NOMO-1 treated with DMSO at 0.1 percent for 48 hours (cell line): ENCODE measurements around the gene ZSWIM8.
"Not testable (repeated sequence)": the region's sequence is repeated elsewhere in the genome, so short reads cannot be mapped to it uniquely, and the experiment has no call there.

Source experiments
- DNase-seq: peaks from one replicate; lab custom pipeline; 2025; ENCODE audit not compliant: unreplicated experiment; lab: John Stamatoyannopoulos, UW

Gene ZSWIM8

GRCh38 chr10:73795491-73795890, 10.1 kb downstream of the ZSWIM8 start:
- not testable (repeated sequence) for DNase-seq

GRCh38 chr10:73796035-73796434, 10.6 kb downstream of the ZSWIM8 start:
- not testable (repeated sequence) for DNase-seq

GRCh38 chr10:73796766-73797165, 11.4 kb downstream of the ZSWIM8 start:
- no peak for DNase-seq

GRCh38 chr10:73797324-73798025, 12.1 kb downstream of the ZSWIM8 start:
- DNase-seq: no peak

- no peak for DNase-seq
Observed at GRCh38 chr10:73798087-73798486, 12.7 kb downstream of the ZSWIM8 start.

- DNase-seq: no peak
Observed at GRCh38 chr10:73798927-73799560, 13.6 kb downstream of the ZSWIM8 start.

- no peak for DNase-seq
Observed at GRCh38 chr10:73799899-73800559, 14.6 kb downstream of the ZSWIM8 start.

- DNase-seq: no peak
Observed at GRCh38 chr10:73800560-73801252, 15.3 kb downstream of the ZSWIM8 start.

GRCh38 chr10:73801253-73801590, 15.8 kb downstream of the ZSWIM8 start:
- DNase-seq: no peak

- DNase-seq: no peak
Observed at GRCh38 chr10:73802276-73802991, 17.0 kb downstream of the ZSWIM8 start.

- DNase-seq: no peak
Observed at GRCh38 chr10:73803680-73804286, 18.4 kb downstream of the ZSWIM8 start.

GRCh38 chr10:73806176-73806950, 21.0 kb downstream of the ZSWIM8 start:
- no peak for DNase-seq

- DNase-seq: no peak
Observed at GRCh38 chr10:73807471-73807870, 22.1 kb downstream of the ZSWIM8 start.

GRCh38 chr10:73808021-73808815, 22.8 kb downstream of the ZSWIM8 start:
- no peak for DNase-seq

GRCh38 chr10:73809061-73809818, 23.8 kb downstream of the ZSWIM8 start:
- DNase-seq: no peak

GRCh38 chr10:73810358-73810734, 24.9 kb downstream of the ZSWIM8 start:
- DNase-seq: peak; percentile 39

GRCh38 chr10:73810735-73811465, 25.5 kb downstream of the ZSWIM8 start:
- DNase-seq: peak; percentile 39

GRCh38 chr10:73812657-73813056, 27.3 kb downstream of the ZSWIM8 start:
- DNase-seq: no peak
